Measurements from ENCODE around the gene SMYD2. TPM values are rescaled to one million over a fixed set of nuclear protein-coding genes. Genes with fewer than 3 reads are reported as not detected.

SMYD2 gene
- total RNA-seq, 4 donors from 2014 or later, result 17.1 to 30.0 (median 26.2) TPM

- 80 to 84% methylated on average over 12 of the region's 12 CpGs for WGBS, 2 donors
- H3K4me3 ChIP-seq (ENCODE audit: low read depth, poor library complexity, severe bottlenecking), result no peak overlapping the region
- TF ChIP-seq POLR2A (IDR thresholded peaks at IDR 0.05), result no peak
- TF ChIP-seq CTCF (IDR thresholded peaks at IDR 0.05), result no peak
- DNase-seq (ENCODE audit: low spot score in 2 of 2), result no peak
- intact Hi-C loops (cut with DNase I; ENCODE audit: low total_unique reads), result no loop called here
These were observed 49.8 kb downstream of the SMYD2 start for GRCh38 chr1:214330715-214331114.

- intact Hi-C loops (cut with DNase I; ENCODE audit: low total_unique reads), result no loop called here
- TF ChIP-seq POLR2A (IDR thresholded peaks at IDR 0.05), result no peak
- TF ChIP-seq CTCF (IDR thresholded peaks at IDR 0.05), result no peak
- peak in 1 of 2 donors; percentile 21 for DNase-seq (ENCODE audit: low spot score in 2 of 2)
- 83 to 85% methylated on average over 1 of the region's 1 CpG for WGBS, 2 donors
- no peak overlapping the region for H3K4me3 ChIP-seq (ENCODE audit: low read depth, poor library complexity, severe bottlenecking)
These were observed 50.2 kb downstream of the SMYD2 start for GRCh38 chr1:214331180-214331579.

- intact Hi-C loops (cut with DNase I; ENCODE audit: low total_unique reads), result no loop called here
- DNase-seq (ENCODE audit: low spot score in 2 of 2), result no peak
- no peak overlapping the region for H3K4me3 ChIP-seq (ENCODE audit: low read depth, poor library complexity, severe bottlenecking)
- TF ChIP-seq POLR2A (IDR thresholded peaks at IDR 0.05) (no peak), CTCF (IDR thresholded peaks at IDR 0.05) (no peak)
- 50 to 57% methylated on average over 9 of the region's 9 CpGs for WGBS, 2 donors
These were observed 51.0 kb downstream of the SMYD2 start for GRCh38 chr1:214331827-214332423.

- 60 to 64% methylated on average over 6 of the region's 6 CpGs for WGBS, 2 donors
- DNase-seq (ENCODE audit: low spot score in 2 of 2), result peak in 1 of 2 donors; percentile 50
- no peak overlapping the region for H3K4me3 ChIP-seq (ENCODE audit: low read depth, poor library complexity, severe bottlenecking)
- TF ChIP-seq POLR2A (IDR thresholded peaks at IDR 0.05), result no peak
- TF ChIP-seq CTCF (IDR thresholded peaks at IDR 0.05), result peak in 1 of 3 donors; percentile 28
- intact Hi-C loops (cut with DNase I; ENCODE audit: low total_unique reads), result no loop called here
These were observed 52.2 kb downstream of the SMYD2 start for GRCh38 chr1:214332946-214333798.

DNA sequence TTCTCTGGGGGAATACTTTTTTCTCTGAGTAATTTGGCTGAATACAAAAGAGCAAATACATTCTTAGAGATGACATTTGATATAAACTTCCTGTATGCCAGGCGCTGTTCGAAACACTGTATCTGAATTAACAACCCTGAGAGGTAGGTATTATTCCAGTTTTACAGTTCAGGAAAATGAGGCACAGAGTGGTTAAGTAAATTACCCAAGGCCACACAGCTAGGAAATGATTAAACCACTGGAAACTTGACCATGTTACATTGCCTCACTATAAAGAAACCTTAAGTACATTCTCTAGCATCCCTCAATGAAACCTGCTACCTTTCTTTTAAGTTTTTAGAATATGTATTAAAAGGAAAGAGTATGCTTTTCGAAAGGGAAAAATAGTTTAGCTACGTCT lies 54.6 kb downstream of the SMYD2 start:
- no peak for DNase-seq (ENCODE audit: low spot score in 2 of 2)
- no peak overlapping the region for H3K4me3 ChIP-seq (ENCODE audit: low read depth, poor library complexity, severe bottlenecking)
- intact Hi-C loops (cut with DNase I; ENCODE audit: low total_unique reads), result loop anchor here (2.0 kb wide), 1 partner anchor 251 kb away; no protein-coding TSS in a partner anchor
- TF ChIP-seq CTCF (IDR thresholded peaks at IDR 0.05), result no peak
- no peak for TF ChIP-seq POLR2A (IDR thresholded peaks at IDR 0.05)
- WGBS, 2 donors, result 84 to 85% methylated on average over 4 of the region's 4 CpGs

All from lower leg skin (tissue), 4 donors.